Stimulated activated CD4-positive, alpha-beta T cell treated with anti-CD3 and anti-CD28 coated beads, Interleukin-15, amount 100 ng/mL, for 24 hours (primary cell): ENCODE data around the gene B3GALT6.

Experiments used
- DNase-seq: peaks from one replicate; pipeline ENCODE4 v3.0.0-alpha.2; 2020

B3GALT6 gene

GRCh38 chr1:1232796-1233566, 944 bp downstream of the B3GALT6 start:
- DNase-seq, result no peak

- DNase-seq, result no peak
Observed at GRCh38 chr1:1233567-1233892, 1.5 kb downstream of the B3GALT6 start.

- DNase-seq, result no peak
Observed at GRCh38 chr1:1234180-1234808, 2.3 kb downstream of the B3GALT6 start.

GRCh38 chr1:1235016-1235744, 3.1 kb downstream of the B3GALT6 start:
- DNase-seq, result no peak

GRCh38 chr1:1236176-1236763, 4.2 kb downstream of the B3GALT6 start:
- DNase-seq, result no peak

- no peak for DNase-seq
Observed at GRCh38 chr1:1236945-1237873, 5.2 kb downstream of the B3GALT6 start.

- no peak for DNase-seq
Observed at GRCh38 chr1:1237874-1238701, 6.1 kb downstream of the B3GALT6 start.

GRCh38 chr1:1238702-1239178, 6.7 kb downstream of the B3GALT6 start:
- no peak for DNase-seq

- DNase-seq, result no peak
Observed at GRCh38 chr1:1239227-1239613, 7.2 kb downstream of the B3GALT6 start.

GRCh38 chr1:1239614-1240347, 7.7 kb downstream of the B3GALT6 start:
- DNase-seq, result no peak

GRCh38 chr1:1240348-1240732, 8.3 kb downstream of the B3GALT6 start:
- DNase-seq, result no peak

GRCh38 chr1:1240822-1241587, 9.0 kb downstream of the B3GALT6 start:
- no peak for DNase-seq

- no peak for DNase-seq
Observed at GRCh38 chr1:1241588-1242219, 9.7 kb downstream of the B3GALT6 start.

GRCh38 chr1:1242461-1243265, 10.6 kb downstream of the B3GALT6 start:
- DNase-seq, result no peak

- DNase-seq, result no peak
Observed at GRCh38 chr1:1243266-1243660, 11.2 kb downstream of the B3GALT6 start.

GRCh38 chr1:1243807-1244191, 11.8 kb downstream of the B3GALT6 start:
- DNase-seq, result no peak

- DNase-seq, result no peak
Observed at GRCh38 chr1:1244192-1244811, 12.3 kb downstream of the B3GALT6 start.

GRCh38 chr1:1245178-1245816, 13.3 kb downstream of the B3GALT6 start:
- DNase-seq, result no peak
